ENCODE results near the gene TMEM119.

TMEM119 gene

GRCh38 chr12:108599541-108599940, 1.7 kb upstream of the TMEM119 start:
- Histone ChIP-seq H3K27me3 (peaks cover 0 to 32% of the 10 kb centered on the region in 2 donors), H3K27ac (no peak overlapping the region), H3K4me1 (no peaks in the 10 kb centered on the region), H3K36me3 (no peaks in the 10 kb centered on the region), H3K9me3 (no peaks in the 10 kb centered on the region), H3K4me3 (no peak overlapping the region)
- intact Hi-C loops (cut with DNase I; ENCODE audit: low total_unique reads) = no loop called here
- DNase-seq = no peak
- TF ChIP-seq, protein P1, sequence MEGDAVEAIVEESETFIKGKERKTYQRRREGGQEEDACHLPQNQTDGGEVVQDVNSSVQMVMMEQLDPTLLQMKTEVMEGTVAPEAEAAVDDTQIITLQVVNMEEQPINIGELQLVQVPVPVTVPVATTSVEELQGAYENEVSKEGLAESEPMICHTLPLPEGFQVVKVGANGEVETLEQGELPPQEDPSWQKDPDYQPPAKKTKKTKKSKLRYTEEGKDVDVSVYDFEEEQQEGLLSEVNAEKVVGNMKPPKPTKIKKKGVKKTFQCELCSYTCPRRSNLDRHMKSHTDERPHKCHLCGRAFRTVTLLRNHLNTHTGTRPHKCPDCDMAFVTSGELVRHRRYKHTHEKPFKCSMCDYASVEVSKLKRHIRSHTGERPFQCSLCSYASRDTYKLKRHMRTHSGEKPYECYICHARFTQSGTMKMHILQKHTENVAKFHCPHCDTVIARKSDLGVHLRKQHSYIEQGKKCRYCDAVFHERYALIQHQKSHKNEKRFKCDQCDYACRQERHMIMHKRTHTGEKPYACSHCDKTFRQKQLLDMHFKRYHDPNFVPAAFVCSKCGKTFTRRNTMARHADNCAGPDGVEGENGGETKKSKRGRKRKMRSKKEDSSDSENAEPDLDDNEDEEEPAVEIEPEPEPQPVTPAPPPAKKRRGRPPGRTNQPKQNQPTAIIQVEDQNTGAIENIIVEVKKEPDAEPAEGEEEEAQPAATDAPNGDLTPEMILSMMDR (IDR thresholded peaks at IDR 0.05) = no peak

DNA sequence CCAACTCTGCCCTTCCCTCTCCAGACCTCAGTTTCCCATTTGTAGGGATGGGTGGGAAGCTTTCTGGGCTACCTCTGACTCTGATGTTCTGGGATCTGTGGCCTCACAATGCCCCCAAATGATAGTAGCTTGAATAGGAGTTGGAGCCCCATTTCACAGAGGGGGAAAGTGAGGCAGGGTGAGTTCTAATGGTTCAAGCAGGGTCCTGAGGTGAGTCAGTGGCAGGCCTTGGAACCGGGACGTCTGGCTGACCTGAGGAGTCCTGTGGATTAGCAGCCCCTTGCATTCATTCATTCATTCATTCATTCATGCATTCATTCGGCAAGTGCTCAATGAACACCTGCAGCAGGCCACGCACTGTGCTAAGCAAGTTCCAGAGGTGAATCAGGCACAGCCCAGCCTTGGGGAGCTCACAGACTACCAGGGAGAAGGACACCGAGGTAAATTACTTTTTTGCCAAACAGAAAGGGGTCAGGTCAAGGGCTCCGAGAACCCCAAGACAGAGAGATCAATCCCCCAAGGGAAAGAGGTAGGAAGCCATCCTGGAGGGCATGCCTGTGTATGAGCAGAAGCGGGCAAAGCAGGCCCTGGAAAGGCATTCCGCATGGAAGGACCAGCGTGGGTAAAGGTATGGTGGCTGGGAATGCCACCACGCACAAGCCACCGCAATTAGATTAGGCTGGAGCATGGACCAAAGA, 818 bp upstream of the TMEM119 start:
- intact Hi-C loops (cut with DNase I; ENCODE audit: low total_unique reads) = no loop called here
- Histone ChIP-seq H3K9me3 (no peaks in the 10 kb centered on the region), H3K27me3 (peaks cover 0 to 29% of the 10 kb centered on the region in 2 donors), H3K4me3 (no peak overlapping the region), H3K4me1 (no peaks in the 10 kb centered on the region), H3K36me3 (no peaks in the 10 kb centered on the region), H3K27ac (no peak overlapping the region)
- DNase-seq = no peak
- TF ChIP-seq, protein P1 (IDR thresholded peaks at IDR 0.05) = no peak

DNA sequence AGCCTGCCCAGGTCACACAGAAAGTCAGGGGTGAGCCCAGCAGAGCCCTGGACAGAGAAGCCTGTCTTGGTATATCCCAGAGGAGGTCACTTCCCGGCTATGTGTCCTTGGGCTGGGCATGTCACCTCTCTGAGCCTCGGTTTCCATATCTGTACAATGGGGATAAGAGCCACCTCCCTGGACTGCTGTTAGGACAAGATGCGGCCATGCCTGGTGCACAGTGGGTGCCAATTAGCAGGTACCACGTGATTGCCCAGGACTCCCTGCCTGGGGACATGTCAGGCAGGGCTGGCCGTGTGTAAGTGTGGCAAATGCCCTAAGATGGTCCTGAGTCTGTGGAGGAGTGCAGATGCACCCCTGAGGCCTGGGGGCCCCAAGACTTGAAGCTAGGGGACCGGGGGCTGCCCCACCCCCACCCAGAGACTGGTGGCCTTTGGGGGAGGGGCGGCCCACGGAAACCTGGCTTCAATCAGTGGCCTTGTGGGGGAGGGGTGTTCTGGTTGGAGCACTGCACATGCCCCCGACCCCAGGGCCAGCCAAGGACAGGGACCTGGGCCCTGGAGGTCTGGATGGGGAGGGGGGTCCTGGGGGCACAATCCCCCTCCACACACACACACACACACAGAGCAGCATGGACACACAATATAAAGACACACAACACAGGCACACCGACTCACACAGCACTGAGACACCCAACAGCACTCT, 878 bp downstream of the TMEM119 start:
- Histone ChIP-seq H3K36me3 (no peaks in the 10 kb centered on the region), H3K9me3 (no peaks in the 10 kb centered on the region), H3K27me3 (peaks cover 0 to 20% of the 10 kb centered on the region in 2 donors), H3K4me3 (peak overlapping the region in 1 of 2 donors; percentile 5), H3K4me1 (no peaks in the 10 kb centered on the region), H3K27ac (no peak overlapping the region)
- intact Hi-C loops (cut with DNase I; ENCODE audit: low total_unique reads) = no loop called here
- TF ChIP-seq, protein P1 (IDR thresholded peaks at IDR 0.05) = no peak
- DNase-seq = no peak

DNA sequence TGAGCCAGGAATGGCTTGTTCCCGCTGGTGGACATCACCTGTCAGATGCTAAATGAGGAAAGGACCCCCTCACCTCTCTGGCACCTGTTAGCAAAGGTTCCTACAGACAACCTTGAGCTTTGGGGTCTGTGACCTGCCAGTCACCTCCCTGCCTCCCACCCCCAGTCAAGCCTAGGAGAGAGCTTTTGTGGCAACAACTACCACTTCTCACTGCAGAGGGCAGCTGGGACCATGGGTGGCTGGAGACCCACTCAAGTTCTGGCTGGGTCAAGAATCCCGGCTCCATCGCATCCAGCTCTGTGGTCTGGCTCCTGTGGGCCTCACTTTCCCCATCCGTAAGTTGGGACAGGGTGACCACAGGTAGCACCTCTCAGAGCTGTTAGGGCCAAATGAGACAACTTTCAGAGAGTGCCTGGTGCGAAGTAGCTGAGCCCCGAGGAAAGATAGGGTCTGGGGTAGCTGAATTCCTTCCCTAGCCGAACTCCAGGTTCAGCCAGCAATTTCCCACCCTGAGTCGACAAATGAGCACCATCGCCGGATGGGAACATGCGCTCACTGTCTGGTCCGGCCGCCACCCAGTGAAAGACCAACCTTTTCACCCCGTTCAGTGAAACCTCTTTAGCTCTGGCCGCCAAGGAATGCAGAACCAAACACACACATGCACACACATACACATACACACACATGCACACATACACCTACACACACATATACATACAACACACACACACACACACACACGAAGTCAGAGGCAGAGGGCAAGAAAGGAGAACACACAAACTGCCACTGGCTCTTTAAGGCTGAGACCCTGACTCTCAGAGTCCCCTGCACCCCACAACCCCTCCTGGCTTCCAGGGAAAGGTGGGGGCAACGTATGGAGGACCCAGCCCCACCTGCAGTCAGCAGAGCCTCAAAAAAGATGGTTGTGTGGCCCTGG, 1.9 kb downstream of the TMEM119 start:
- Histone ChIP-seq H3K4me1 (no peaks in the 10 kb centered on the region), H3K27me3 (peaks cover 0 to 20% of the 10 kb centered on the region in 2 donors), H3K9me3 (no peaks in the 10 kb centered on the region), H3K27ac (no peak overlapping the region), H3K4me3 (no peak overlapping the region), H3K36me3 (no peaks in the 10 kb centered on the region)
- no peak for DNase-seq
- TF ChIP-seq, protein P1 (IDR thresholded peaks at IDR 0.05) = no peak
- intact Hi-C loops (cut with DNase I; ENCODE audit: low total_unique reads) = no loop called here

- Histone ChIP-seq H3K36me3 (no peaks in the 10 kb centered on the region), H3K9me3 (no peaks in the 10 kb centered on the region), H3K4me1 (no peaks in the 10 kb centered on the region), H3K27me3 (peaks cover 0 to 21% of the 10 kb centered on the region in 2 donors), H3K27ac (no peak overlapping the region), H3K4me3 (no peak overlapping the region)
- intact Hi-C loops (cut with DNase I; ENCODE audit: low total_unique reads) = no loop called here
- DNase-seq = no peak
- TF ChIP-seq, protein P1 (IDR thresholded peaks at IDR 0.05) = no peak
Measured at GRCh38 chr12:108594960-108595710, 2.7 kb downstream of the TMEM119 start.
